Fibroblast of mammary gland (primary cell): ENCODE results near the gene VRK2.
A peak's percentile ranks its signal among the peaks of the same experiment; 100 is the strongest.
"Not testable (repeated sequence)": the region's sequence is repeated elsewhere in the genome, so short reads cannot be mapped to it uniquely, and the experiment has no call there.

Experiments
- DNase-seq: peaks from one replicate; pipeline ENCODE4 v3.0.0-alpha.2; 2010; ENCODE audit warnings: low read depth
- H3K4me3 ChIP-seq: 2 replicates; pipeline ENCODE4 v1.5.1; 2011; ENCODE audit warnings: low read depth, mild to moderate bottlenecking, low read length, moderate library complexity; ENCODE audit not compliant: control insufficient read depth
- TF ChIP-seq, protein P1 (sequence below): conservative IDR thresholded peaks from 2 replicates; pipeline ENCODE4 v1.5.1; 2011; ENCODE audit warnings: low read depth, low read length, inconsistent platforms; ENCODE audit not compliant: control insufficient read depth, insufficient read depth

Gene VRK2

DNA sequence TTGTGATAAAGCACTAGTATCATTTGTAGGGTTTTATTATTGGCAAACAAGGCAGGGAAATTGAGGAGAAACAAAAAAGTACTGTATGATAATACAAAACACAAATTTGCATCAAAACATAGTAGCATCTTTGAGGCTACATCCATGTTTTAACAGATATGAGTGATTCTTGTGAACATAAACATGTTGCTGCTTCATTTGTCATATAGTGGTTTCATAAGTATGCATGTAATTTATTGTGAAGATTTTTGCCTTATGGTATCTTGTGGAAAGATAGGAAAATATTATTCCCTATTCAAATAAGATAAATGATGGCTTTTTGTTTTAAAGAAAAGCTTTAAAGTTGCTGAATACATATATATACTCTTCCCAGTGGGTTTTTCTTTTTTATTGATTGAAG lies 60.3 kb downstream of the VRK2 start:
- no peak for DNase-seq
- H3K4me3 ChIP-seq: no peak overlapping the region
- TF ChIP-seq, protein P1, sequence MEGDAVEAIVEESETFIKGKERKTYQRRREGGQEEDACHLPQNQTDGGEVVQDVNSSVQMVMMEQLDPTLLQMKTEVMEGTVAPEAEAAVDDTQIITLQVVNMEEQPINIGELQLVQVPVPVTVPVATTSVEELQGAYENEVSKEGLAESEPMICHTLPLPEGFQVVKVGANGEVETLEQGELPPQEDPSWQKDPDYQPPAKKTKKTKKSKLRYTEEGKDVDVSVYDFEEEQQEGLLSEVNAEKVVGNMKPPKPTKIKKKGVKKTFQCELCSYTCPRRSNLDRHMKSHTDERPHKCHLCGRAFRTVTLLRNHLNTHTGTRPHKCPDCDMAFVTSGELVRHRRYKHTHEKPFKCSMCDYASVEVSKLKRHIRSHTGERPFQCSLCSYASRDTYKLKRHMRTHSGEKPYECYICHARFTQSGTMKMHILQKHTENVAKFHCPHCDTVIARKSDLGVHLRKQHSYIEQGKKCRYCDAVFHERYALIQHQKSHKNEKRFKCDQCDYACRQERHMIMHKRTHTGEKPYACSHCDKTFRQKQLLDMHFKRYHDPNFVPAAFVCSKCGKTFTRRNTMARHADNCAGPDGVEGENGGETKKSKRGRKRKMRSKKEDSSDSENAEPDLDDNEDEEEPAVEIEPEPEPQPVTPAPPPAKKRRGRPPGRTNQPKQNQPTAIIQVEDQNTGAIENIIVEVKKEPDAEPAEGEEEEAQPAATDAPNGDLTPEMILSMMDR: no peak

DNA sequence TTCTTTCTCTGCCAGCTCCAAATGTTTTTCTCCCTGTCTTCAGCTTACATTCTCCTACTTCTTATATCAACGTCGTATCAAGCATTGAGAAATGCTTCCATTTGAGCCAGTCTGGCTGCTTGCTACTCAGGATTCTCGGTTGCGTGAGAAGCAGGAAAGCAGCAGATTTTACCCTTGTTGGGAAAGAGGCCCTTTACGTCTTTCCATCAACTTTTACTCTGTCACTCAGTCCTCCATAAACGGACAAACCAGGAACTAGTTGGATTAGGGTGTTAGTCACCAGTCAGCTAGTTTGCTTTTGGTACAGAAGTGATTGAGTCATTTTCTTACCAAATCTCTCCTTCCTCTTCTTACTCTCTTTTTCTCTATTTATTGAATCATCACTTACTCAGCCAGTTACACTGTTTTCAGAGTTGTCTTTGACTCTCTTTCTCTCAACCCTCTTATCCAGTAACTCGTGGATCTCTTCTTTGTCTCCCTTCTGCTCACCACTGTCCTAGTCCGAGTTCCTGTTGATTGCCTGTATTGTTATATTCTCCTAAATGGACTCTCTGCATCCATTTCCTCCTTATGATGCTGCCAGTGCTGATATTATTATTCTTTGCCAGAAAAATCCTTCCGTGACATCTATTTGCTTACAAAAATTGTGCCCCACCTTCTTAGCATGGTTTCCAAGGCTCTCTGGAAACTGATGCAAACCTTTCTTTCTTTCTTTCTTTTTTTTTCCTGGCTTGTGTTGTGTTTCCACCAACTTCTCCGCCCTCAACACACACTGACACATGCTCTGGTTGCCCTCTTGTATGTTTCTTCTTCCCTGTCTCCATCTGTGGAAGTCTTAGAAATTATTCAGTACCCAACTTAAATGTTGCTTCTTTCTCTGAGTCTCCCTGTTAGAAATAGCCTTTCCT lies 61.5 kb downstream of the VRK2 start:
- TF ChIP-seq, protein P1: no peak
- no peak overlapping the region for H3K4me3 ChIP-seq
- peak; percentile 96 for DNase-seq

DNA sequence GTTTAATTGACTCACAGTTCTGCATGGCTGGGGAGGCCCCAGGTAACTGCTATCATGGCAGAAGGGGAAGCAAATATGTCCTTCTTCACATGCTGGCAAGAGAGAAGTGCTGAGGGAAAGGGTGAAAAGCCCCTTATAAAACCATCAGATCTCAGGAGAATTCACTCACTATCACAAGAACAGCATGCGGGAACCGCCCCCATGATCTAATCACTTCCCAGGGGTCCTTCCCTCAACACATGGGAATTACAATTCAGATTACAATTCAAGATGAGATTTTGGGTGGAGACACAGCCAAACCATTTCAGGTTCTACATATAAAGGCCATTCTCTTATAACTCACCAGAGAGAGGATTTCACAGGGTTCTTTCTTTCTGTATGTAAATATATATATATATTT lies 62.9 kb downstream of the VRK2 start:
- TF ChIP-seq, protein P1: no peak
- DNase-seq: no peak

DNA sequence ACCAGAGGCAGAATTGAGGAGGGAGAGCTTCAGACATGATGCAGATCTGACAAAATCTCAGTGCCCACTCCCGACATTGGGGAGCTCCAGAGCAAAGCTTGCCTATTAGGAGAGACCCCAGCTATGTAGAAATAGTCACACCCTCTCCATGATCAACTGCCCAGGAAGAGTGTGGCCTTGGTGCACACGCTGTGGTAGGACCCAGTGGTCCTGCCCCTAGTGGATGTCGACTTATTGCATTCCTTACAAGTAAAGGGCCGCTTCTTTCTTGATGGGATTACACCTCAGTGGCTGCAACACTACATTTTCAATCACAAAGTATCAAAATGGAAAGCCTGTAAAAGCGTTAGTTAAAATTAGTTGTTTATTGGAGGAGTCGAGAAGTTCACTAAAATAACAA lies 64.2 kb downstream of the VRK2 start:
- DNase-seq: no peak
- H3K4me3 ChIP-seq: no peak overlapping the region
- TF ChIP-seq, protein P1: no peak

More for the DNA sequence above, 62.9 kb downstream of the VRK2 start:
- no peak overlapping the region for H3K4me3 ChIP-seq

DNA sequence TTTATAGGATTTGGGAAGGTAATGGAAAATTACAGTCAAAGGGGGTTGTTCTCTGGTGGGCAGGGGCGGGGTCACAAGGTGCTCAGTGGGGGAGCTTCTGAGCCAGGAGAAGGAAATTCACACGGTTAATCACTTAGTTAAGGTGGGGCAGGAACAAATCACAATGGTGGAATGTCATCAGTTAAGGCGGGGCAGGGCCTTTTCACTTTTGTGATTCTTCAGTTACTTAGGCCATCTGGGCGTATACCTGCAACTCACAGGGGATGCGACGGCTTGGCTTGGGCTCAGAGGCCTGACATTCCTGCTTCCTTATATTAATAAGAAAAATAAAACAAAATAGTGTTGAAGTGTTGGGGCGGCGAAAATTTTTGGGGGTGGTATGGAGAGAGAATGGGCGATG lies 67.0 kb downstream of the VRK2 start:
- not testable (repeated sequence) for H3K4me3 ChIP-seq, DNase-seq

DNA sequence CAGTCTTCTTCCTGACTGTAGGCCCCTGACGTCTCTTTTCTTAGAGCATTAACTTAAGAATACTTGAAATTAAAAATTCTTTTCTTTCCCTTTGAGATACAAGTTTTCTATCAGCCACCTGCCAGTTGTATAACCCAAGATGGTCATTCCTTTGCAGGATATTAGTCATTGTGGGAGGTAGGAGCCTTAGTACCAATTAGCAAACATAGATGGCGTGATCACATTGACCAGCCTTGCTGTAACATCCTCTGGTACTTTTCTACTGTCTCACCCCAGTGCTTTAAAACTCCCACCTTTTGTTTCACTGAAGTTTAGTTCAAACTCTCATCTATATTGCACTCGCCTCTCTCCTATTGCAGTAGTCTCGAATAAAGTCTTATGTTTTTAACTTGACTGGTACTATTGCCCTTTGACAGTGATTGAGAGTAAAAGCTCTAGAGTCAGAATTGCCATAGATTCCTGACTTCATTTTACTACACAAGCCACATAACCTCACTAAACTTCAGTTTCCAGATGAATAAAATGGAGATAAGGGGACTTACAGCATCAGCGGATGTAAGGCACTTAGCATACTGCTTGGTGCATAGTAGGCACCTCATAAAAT lies 74.1 kb downstream of the VRK2 start:
- DNase-seq: no peak
- no peak overlapping the region for H3K4me3 ChIP-seq
- TF ChIP-seq, protein P1: no peak

DNA sequence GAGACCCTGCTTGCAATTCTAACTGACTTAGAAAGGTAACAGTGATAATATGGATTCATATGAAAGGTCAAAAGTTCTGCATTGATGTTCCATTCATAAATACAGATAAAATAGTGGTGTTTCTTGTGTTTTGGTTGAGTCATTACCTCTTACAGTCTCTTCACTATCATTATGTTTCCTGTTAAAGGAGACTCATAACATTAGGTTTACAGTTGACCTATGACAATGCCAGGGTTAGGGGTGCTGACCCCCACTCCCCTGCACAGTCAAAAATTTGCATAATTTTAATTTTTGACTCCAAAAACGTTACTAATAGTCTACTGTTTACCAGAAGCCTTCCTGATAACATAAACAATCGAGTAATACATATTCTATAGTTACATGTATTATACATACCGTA lies 75.4 kb downstream of the VRK2 start:
- TF ChIP-seq, protein P1: no peak
- no peak for DNase-seq

More for the DNA sequence above, 75.4 kb downstream of the VRK2 start:
- H3K4me3 ChIP-seq: no peak overlapping the region
